Esophagus muscularis mucosa (tissue), 4 donors: ENCODE measurements around the gene SNAPC5.

Experiments
- CTCF ChIP-seq, 3 experiments: fragments of 200-600 bp in 2 of 3; fragments of 450-650 bp in 1 of 3; sonication (generic) in 2 of 3; IDR thresholded peaks; one replicate each; pipeline ENCODE4 v1.5.1; 2017 to 2019; ENCODE audit warnings: antibody characterized with exemption in 3 of 3, mild to moderate bottlenecking in 2 of 3, moderate library complexity in 1 of 3
- EP300 ChIP-seq: sonication (generic); formaldehyde crosslinking; IDR thresholded peaks from one replicate; pipeline ENCODE4 v1.6.1; 2017; ENCODE audit warnings: antibody characterized with exemption
- POLR2A ChIP-seq: fragments of 450-650 bp; IDR thresholded peaks from one replicate; pipeline ENCODE4 v1.6.1; 2017; ENCODE audit warnings: antibody characterized with exemption, moderate library complexity, mild to moderate bottlenecking, low read depth
- POLR2AphosphoS5 ChIP-seq, 2 donors: sonication (generic); formaldehyde crosslinking; IDR thresholded peaks; one replicate each; pipeline ENCODE4 v1.6.1; 2017; ENCODE audit warnings: antibody characterized with exemption in 2 of 2

- no peak for TF ChIP-seq CTCF (IDR thresholded peaks at IDR 0.05)
- no peak for TF ChIP-seq POLR2A
- no peak for TF ChIP-seq POLR2AphosphoS5 (IDR thresholded peaks at IDR 0.05)
- TF ChIP-seq EP300 = no peak
Measured at GRCh38 chr15:66524838-66525237, 27.3 kb upstream of the SNAPC5 start.
